GM12865 (cell line): ENCODE results near the gene SIMC1.
A peak's percentile ranks its signal among the peaks of the same experiment; 100 is the strongest.

Experiments
- DNase-seq: peaks from one replicate; pipeline ENCODE4 v3.0.0; 2010; ENCODE audit warnings: low read depth
- H3K4me3 ChIP-seq: 2 replicates; pipeline ENCODE4 v1.5.1; 2011; ENCODE audit warnings: mild to moderate bottlenecking, low read depth, low read length, control low read depth
- CTCF ChIP-seq: IDR thresholded peaks from 2 replicates; pipeline ENCODE4 v1.5.1; 2011; ENCODE audit warnings: low read length, control low read depth, low read depth, inconsistent platforms; ENCODE audit not compliant: insufficient read depth; ENCODE audit errors: missing control alignments

Gene SIMC1

GRCh38 chr5:176355400-176356178, 117.4 kb downstream of the SIMC1 start:
- DNase-seq = no peak
- no peak for TF ChIP-seq CTCF
- no peak overlapping the region for H3K4me3 ChIP-seq

- no peak overlapping the region for H3K4me3 ChIP-seq
- no peak for DNase-seq
- no peak for TF ChIP-seq CTCF
These were observed 117.9 kb downstream of the SIMC1 start for GRCh38 chr5:176356179-176356566.

GRCh38 chr5:176359658-176360057, 121.4 kb downstream of the SIMC1 start:
- H3K4me3 ChIP-seq = no peak overlapping the region
- no peak for DNase-seq
- no peak for TF ChIP-seq CTCF

- peak; percentile 20 for DNase-seq
- peak overlapping the region; percentile 93 for H3K4me3 ChIP-seq
- no peak for TF ChIP-seq CTCF
These were observed 122.7 kb downstream of the SIMC1 start for GRCh38 chr5:176360894-176361436.

- no peak for TF ChIP-seq CTCF
- peak; percentile 95 for DNase-seq
- H3K4me3 ChIP-seq = peak within 1 kb of the TSS; percentile 93
These were observed 123.4 kb downstream of the SIMC1 start, which contains the start of gene KIAA1191 for GRCh38 chr5:176361437-176362232. TSS of gene KIAA1191 (minus strand) at chr5:176361764. CDS start at chr5:176359508, 2,256 bp downstream.

GRCh38 chr5:176362233-176362490, 123.9 kb downstream of the SIMC1 start:
- TF ChIP-seq CTCF = no peak
- H3K4me3 ChIP-seq = peak overlapping the region; percentile 93
- no peak for DNase-seq
